OCI-LY1 (cell line): Measurements from ENCODE around the gene RFC2.

Experiments used
- EZH2 ChIP-seq: fragments of 200-600 bp; sonication (generic), shearing (Covaris generic); IDR thresholded peaks from 2 replicates; pipeline ENCODE4 v1.8.0; 2017; ENCODE audit warnings: borderline replicate concordance, mixed run types, mild to moderate bottlenecking, antibody characterized with exemption, low read length, moderate library complexity, mixed read lengths
- TF ChIP-seq, protein P1 (sequence below): fragments of 200-600 bp; sonication (generic), shearing (Covaris generic); IDR thresholded peaks from 2 replicates; pipeline ENCODE4 v1.5.1; 2017; ENCODE audit warnings: mild to moderate bottlenecking, antibody characterized with exemption, low read length, moderate library complexity, mixed read lengths

DNA sequence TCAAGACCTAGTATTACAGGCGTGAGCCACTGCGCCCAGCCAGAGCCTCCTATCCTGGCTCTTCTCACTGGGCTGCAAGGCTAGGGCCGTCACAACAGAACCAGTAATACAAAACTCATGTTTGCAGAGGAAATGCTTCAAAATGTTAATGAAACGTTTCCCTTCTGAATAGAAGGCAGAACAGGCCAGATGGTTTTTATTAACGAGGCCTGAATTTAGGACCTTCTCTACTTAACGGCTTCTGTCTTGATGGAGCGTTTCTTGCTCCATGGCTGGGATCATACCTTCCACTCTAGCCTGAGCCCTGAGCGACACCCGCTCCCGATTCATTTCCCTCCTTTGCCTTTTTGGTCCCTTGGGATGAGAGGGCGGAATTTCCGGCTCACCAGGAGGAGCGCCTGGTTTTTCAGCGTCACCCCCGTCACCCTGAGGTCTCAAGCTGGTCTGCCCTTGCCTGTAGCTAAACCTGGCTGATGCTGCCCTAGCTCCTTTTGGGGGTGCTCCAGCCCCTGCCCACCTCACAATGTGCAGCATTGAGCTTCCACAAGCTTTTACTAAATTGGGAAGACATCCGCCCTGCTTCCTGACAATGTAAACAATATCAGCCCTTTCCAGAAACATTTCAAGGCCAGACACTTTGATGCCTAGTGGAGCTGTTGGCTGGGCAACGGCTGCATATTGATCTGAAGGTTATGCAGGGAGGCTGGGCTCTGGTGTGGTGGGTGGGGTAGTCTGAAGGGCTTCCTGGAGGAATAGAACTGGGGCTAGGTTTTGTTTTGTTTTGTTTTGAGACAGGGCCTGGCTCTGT, 40.2 kb upstream of the RFC2 start:
- TF ChIP-seq, protein P1, sequence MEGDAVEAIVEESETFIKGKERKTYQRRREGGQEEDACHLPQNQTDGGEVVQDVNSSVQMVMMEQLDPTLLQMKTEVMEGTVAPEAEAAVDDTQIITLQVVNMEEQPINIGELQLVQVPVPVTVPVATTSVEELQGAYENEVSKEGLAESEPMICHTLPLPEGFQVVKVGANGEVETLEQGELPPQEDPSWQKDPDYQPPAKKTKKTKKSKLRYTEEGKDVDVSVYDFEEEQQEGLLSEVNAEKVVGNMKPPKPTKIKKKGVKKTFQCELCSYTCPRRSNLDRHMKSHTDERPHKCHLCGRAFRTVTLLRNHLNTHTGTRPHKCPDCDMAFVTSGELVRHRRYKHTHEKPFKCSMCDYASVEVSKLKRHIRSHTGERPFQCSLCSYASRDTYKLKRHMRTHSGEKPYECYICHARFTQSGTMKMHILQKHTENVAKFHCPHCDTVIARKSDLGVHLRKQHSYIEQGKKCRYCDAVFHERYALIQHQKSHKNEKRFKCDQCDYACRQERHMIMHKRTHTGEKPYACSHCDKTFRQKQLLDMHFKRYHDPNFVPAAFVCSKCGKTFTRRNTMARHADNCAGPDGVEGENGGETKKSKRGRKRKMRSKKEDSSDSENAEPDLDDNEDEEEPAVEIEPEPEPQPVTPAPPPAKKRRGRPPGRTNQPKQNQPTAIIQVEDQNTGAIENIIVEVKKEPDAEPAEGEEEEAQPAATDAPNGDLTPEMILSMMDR = no peak
- no peak for TF ChIP-seq EZH2
